PC-3 (cell line): ENCODE data around the gene ACOX1.

Source experiments
- EZH2 ChIP-seq: fragments of 300-600 bp; sonication (generic); IDR thresholded peaks from one replicate; pipeline ENCODE4 v1.6.1; 2017; ENCODE audit warnings: antibody characterized with exemption, mild to moderate bottlenecking, low read length; ENCODE audit not compliant: unreplicated experiment
- TF ChIP-seq, protein P1 (sequence below): fragments of 300-600 bp; sonication (generic); conservative IDR thresholded peaks from 2 replicates; pipeline ENCODE4 v1.5.1; 2017; ENCODE audit warnings: antibody characterized with exemption, low read depth, mild to moderate bottlenecking, low read length

DNA sequence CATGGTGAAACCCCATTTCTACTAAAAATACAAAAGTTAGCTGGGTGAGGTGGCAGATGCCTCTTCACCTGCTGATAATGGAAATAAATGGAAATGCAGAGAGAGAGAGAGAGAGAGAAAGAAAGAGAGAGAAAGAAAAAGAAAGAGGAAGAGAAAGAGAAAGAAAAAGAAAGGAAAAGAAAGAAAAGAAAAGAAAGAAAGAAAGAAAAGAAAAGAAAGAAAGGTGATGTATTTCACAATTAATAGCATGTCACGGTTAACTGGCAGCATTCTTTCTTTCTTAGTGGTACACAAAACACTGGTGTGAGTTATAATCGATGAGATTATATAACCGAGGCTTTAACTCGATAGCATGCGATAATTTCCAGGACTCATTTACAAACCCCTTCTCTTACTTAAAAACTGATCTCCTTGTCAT lies 3.2 kb downstream of the ACOX1 start:
- TF ChIP-seq, protein P1, sequence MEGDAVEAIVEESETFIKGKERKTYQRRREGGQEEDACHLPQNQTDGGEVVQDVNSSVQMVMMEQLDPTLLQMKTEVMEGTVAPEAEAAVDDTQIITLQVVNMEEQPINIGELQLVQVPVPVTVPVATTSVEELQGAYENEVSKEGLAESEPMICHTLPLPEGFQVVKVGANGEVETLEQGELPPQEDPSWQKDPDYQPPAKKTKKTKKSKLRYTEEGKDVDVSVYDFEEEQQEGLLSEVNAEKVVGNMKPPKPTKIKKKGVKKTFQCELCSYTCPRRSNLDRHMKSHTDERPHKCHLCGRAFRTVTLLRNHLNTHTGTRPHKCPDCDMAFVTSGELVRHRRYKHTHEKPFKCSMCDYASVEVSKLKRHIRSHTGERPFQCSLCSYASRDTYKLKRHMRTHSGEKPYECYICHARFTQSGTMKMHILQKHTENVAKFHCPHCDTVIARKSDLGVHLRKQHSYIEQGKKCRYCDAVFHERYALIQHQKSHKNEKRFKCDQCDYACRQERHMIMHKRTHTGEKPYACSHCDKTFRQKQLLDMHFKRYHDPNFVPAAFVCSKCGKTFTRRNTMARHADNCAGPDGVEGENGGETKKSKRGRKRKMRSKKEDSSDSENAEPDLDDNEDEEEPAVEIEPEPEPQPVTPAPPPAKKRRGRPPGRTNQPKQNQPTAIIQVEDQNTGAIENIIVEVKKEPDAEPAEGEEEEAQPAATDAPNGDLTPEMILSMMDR, result no peak
- no peak for TF ChIP-seq EZH2
